H1 (cell line): ENCODE data around the gene ATP4A. TPM values are rescaled to one million over a fixed set of nuclear protein-coding genes. Genes with fewer than 3 reads are reported as not detected.

Experiments
- CTCF ChIA-PET: fragments of 300-600 bp; sonication (Branson Sonifier 250); formaldehyde crosslinking; loops from one replicate; lab custom pipeline; 2021; ENCODE audit not compliant: partially characterized antibody; lab: Charles Lee
- POLR2A ChIA-PET: fragments of 300-600 bp; sonication (Branson Sonifier 250); formaldehyde crosslinking; loops from one replicate; lab custom pipeline; 2021; ENCODE audit warnings: inconsistent platforms; ENCODE audit not compliant: partially characterized antibody; lab: Charles Lee
- DNase-seq, 2 experiments: peaks; one replicate each; pipeline versions ENCODE4 v3.0.0 to v3.0.0-alpha.2; 2010 to 2022; ENCODE audit warnings: low spot score in 2 of 2, low read depth in 1 of 2, mixed read lengths in 1 of 2
- FAIRE-seq: peaks from 2 replicates; lab custom pipeline; 2011; peaks lifted over from hg19 to GRCh38; lab: Jason Lieb, UNC
- H2AFZ ChIP-seq: 2 replicates; pipeline ENCODE4 v1.8.1; 2012; ENCODE audit warnings: low read length, inconsistent platforms
- H2AK5ac ChIP-seq: 2 replicates; pipeline ENCODE4 v1.6.1; 2013; ENCODE audit warnings: low read depth, low read length
- H2BK120ac ChIP-seq: replicated peaks from 2 replicates; pipeline ENCODE3; 2013; ENCODE audit warnings: low read depth, low read length, inconsistent platforms
- H2BK12ac ChIP-seq: 2 replicates; pipeline ENCODE4 v1.6.1; 2013; ENCODE audit warnings: low read depth, low read length
- H2BK15ac ChIP-seq: 2 replicates; pipeline ENCODE4 v1.6.1; 2013; ENCODE audit warnings: low read length
- H2BK20ac ChIP-seq: 2 replicates; pipeline ENCODE4 v1.6.1; 2013; ENCODE audit warnings: low read length
- H2BK5ac ChIP-seq: 2 replicates; pipeline ENCODE4 v1.6.1; 2013; ENCODE audit warnings: low read depth, low read length
- H3K14ac ChIP-seq: 2 replicates; pipeline ENCODE4 v1.6.1; 2013; ENCODE audit warnings: inconsistent platforms; ENCODE audit not compliant: insufficient read length
- H3K18ac ChIP-seq: 2 replicates; pipeline ENCODE4 v1.6.1; 2013; ENCODE audit warnings: low read length; ENCODE audit errors: extremely low read depth
- H3K23ac ChIP-seq: 2 replicates; pipeline ENCODE4 v1.6.1; 2013; ENCODE audit warnings: inconsistent platforms; ENCODE audit not compliant: insufficient read length
- H3K23me2 ChIP-seq: 2 replicates; pipeline ENCODE4 v1.6.1; 2013; ENCODE audit warnings: low read depth, low read length
- H3K27ac ChIP-seq: 2 replicates; pipeline ENCODE4 v1.6.1; 2011; ENCODE audit warnings: low read depth, low read length, inconsistent platforms
- H3K27me3 ChIP-seq, 4 experiments: replicated peaks in 1 of 4; 1 replicate in 1 of 4; 2 replicates in 3 of 4; pipeline versions ENCODE4 v1.6.1 to v1.8.1; 2011 to 2013; ENCODE audit warnings: low read length in 3 of 4, mild to moderate bottlenecking in 3 of 4, inconsistent platforms in 2 of 4, mixed read lengths in 2 of 4, moderate library complexity in 1 of 4; ENCODE audit not compliant: control insufficient read depth in 3 of 4, insufficient read depth in 3 of 4; ENCODE audit errors: extremely low read depth in 1 of 4
- H3K36me3 ChIP-seq, 4 experiments: 2 replicates each; pipeline versions ENCODE4 v1.6.1 to v1.8.1; 2011 to 2013; ENCODE audit warnings: mild to moderate bottlenecking in 4 of 4, low read length in 3 of 4, moderate library complexity in 2 of 4, control low read depth in 1 of 4, inconsistent platforms in 1 of 4; ENCODE audit not compliant: insufficient read depth in 4 of 4, control insufficient read depth in 2 of 4
- H3K4ac ChIP-seq: replicated peaks from 2 replicates; pipeline ENCODE3; 2013; ENCODE audit warnings: low read length, low read depth, mixed read lengths, inconsistent platforms; ENCODE audit not compliant: insufficient read length
- H3K4me1 ChIP-seq, 4 experiments: replicated peaks in 1 of 4; 1 replicate in 1 of 4; 2 replicates in 3 of 4; pipeline versions ENCODE4 v1.6.1 to v1.8.1; 2011 to 2013; ENCODE audit warnings: low read length in 3 of 4, inconsistent platforms in 2 of 4, mixed read lengths in 1 of 4; ENCODE audit not compliant: insufficient read depth in 4 of 4, control insufficient read depth in 3 of 4
- H3K4me2 ChIP-seq, 2 experiments: 2 replicates each; pipeline versions ENCODE4 v1.6.1 to v1.8.1; 2011 to 2013; ENCODE audit warnings: low read depth in 2 of 2, low read length in 2 of 2, control low read depth in 1 of 2, inconsistent platforms in 1 of 2, mild to moderate bottlenecking in 1 of 2; ENCODE audit not compliant: insufficient read depth in 1 of 2
- H3K4me3 ChIP-seq, 4 experiments: fragments of 200-600, 300-600 bp in 1 of 4; sonication (generic), shearing (Covaris generic), sonication (Bioruptor Twin) in 1 of 4; 2 replicates each; pipeline versions ENCODE4 v1.5.1 to v1.8.1; 2011 to 2016; ENCODE audit warnings: low read length in 4 of 4, low read depth in 3 of 4, control low read depth in 2 of 4, inconsistent platforms in 2 of 4, mild to moderate bottlenecking in 2 of 4, mixed read lengths in 1 of 4, moderate library complexity in 1 of 4; ENCODE audit not compliant: insufficient read depth in 2 of 4; ENCODE audit errors: extremely low read depth in 1 of 4
- H3K56ac ChIP-seq: replicated peaks from 2 replicates; pipeline ENCODE3; 2013; ENCODE audit warnings: low read depth, mild to moderate bottlenecking, mixed read lengths, low read length, inconsistent platforms; ENCODE audit not compliant: insufficient read length
- H3K79me1 ChIP-seq: 2 replicates; pipeline ENCODE4 v1.6.1; 2013; ENCODE audit warnings: low read depth, low read length, control low read depth
- H3K79me2 ChIP-seq, 2 experiments: 2 replicates each; pipeline versions ENCODE4 v1.6.1 to v1.8.1; 2012 to 2013; ENCODE audit warnings: low read length in 2 of 2, mild to moderate bottlenecking in 2 of 2, inconsistent platforms in 1 of 2; ENCODE audit not compliant: insufficient read depth in 2 of 2, control insufficient read depth in 1 of 2
- H3K9ac ChIP-seq, 4 experiments: replicated peaks in 1 of 4; 1 replicate in 1 of 4; 2 replicates in 3 of 4; pipeline versions ENCODE4 v1.6.1 to v1.8.1; 2011 to 2013; ENCODE audit warnings: low read depth in 3 of 4, low read length in 3 of 4, control low read depth in 2 of 4, mild to moderate bottlenecking in 2 of 4, moderate library complexity in 2 of 4, inconsistent platforms in 1 of 4; ENCODE audit errors: extremely low read depth in 1 of 4
- H3K9me3 ChIP-seq, 2 experiments: 2 replicates each; pipeline versions ENCODE4 v1.6.1 to v1.8.1; 2012 to 2013; ENCODE audit warnings: mild to moderate bottlenecking in 2 of 2, moderate library complexity in 2 of 2, control low read depth in 1 of 2, inconsistent platforms in 1 of 2, low read depth in 1 of 2, low read length in 1 of 2, mixed read lengths in 1 of 2; ENCODE audit not compliant: insufficient read depth in 2 of 2
- H4K20me1 ChIP-seq, 2 experiments: replicated peaks in 1 of 2; 2 replicates each; pipeline versions ENCODE3 to v1.8.1; 2011 to 2013; ENCODE audit warnings: inconsistent platforms in 2 of 2, low read length in 2 of 2, mild to moderate bottlenecking in 1 of 2; ENCODE audit not compliant: insufficient read depth in 2 of 2, control insufficient read depth in 1 of 2
- H4K5ac ChIP-seq: 2 replicates; pipeline ENCODE4 v1.6.1; 2013; ENCODE audit warnings: low read length, low read depth, mixed read lengths, inconsistent platforms; ENCODE audit not compliant: insufficient read length
- H4K8ac ChIP-seq: 2 replicates; pipeline ENCODE4 v1.8.0; 2013; ENCODE audit warnings: mild to moderate bottlenecking, moderate library complexity, low read length, inconsistent platforms; ENCODE audit not compliant: insufficient read depth; ENCODE audit errors: extremely low read depth
- H4K91ac ChIP-seq: replicated peaks from 2 replicates; pipeline ENCODE3; 2013; ENCODE audit warnings: low read length, mixed read lengths, inconsistent platforms; ENCODE audit not compliant: insufficient read length
- CHD2 ChIP-seq: IDR thresholded peaks from 2 replicates; pipeline ENCODE4 v1.6.1; 2012; ENCODE audit warnings: low read length, improper control_type of control experiment
- E2F6 ChIP-seq: IDR thresholded peaks from 2 replicates; pipeline ENCODE4 v1.6.1; 2012; ENCODE audit warnings: inconsistent platforms
- HDAC2 ChIP-seq, 2 experiments: fragments of 300-600 bp in 1 of 2; sonication (generic) in 1 of 2; IDR thresholded peaks; 2 replicates each; pipeline ENCODE4 v1.6.1; 2011 to 2012; ENCODE audit warnings: low read depth in 2 of 2, low read length in 2 of 2, mild to moderate bottlenecking in 2 of 2, moderate library complexity in 2 of 2, borderline replicate concordance in 1 of 2, inconsistent platforms in 1 of 2
- JUN ChIP-seq: IDR thresholded peaks from 2 replicates; pipeline ENCODE4 v1.6.1; 2011; ENCODE audit warnings: low read depth, mild to moderate bottlenecking, improper control_type of control experiment, low read length
- KDM4A ChIP-seq: IDR thresholded peaks from one replicate; pipeline ENCODE4 v1.7.1; 2012; ENCODE audit warnings: low read depth, mild to moderate bottlenecking, moderate library complexity, low read length, inconsistent platforms; ENCODE audit not compliant: severe bottlenecking
- RXRA ChIP-seq: IDR thresholded peaks from 2 replicates; pipeline ENCODE4 v1.6.1; 2011; ENCODE audit warnings: low read depth, mild to moderate bottlenecking, low read length, moderate library complexity; ENCODE audit not compliant: insufficient read depth
- TAF7 ChIP-seq: optimal IDR thresholded peaks from 2 replicates; pipeline ENCODE3; 2011; ENCODE audit warnings: low read depth, mild to moderate bottlenecking, inconsistent platforms, low read length, moderate library complexity, borderline replicate concordance
- WGBS, 2 experiments: shearing (Covaris generic) in 1 of 2; methylation state at CpG; one replicate each; pipeline versions ENCODE4 v1.1.6 to v1.1.7; 2013 to 2015; ENCODE audit warnings: low lambda C conversion rate in 2 of 2, mixed read lengths in 2 of 2, inconsistent platforms in 1 of 2, low coverage in 1 of 2, missing lambda C conversion rate in 1 of 2; ENCODE audit not compliant: insufficient replicate concordance in 2 of 2, insufficient coverage in 1 of 2, insufficient read length in 1 of 2; ENCODE audit errors: extremely low coverage in 1 of 2, missing lambda C conversion rate in 1 of 2; 5-methylcytosine and 5-hydroxymethylcytosine counted together
- polyA plus RNA-seq, 7 experiments: library from polyadenylated mRNA; depleted of rRNA in 3 of 7; stranded (reverse) in 5 of 7; unstranded in 2 of 7; fragments of >200 nt in 5 of 7; fragments of 200-250 nt in 2 of 7; gene quantifications; 1 replicate in 5 of 7; 2 replicates in 1 of 7; 4 replicates in 1 of 7; pipeline versions ENCODE4 v1.2.1 to v1.2.3, GENCODE V29; 2011 to 2013; ENCODE audit warnings: missing spikeins in 2 of 7, mixed read lengths in 2 of 7
- total RNA-seq: library from RNA; stranded (reverse); fragmentation: NEBNext Ultra II Directional; extraction: Animal tissue kit (Norgen Biotek cat#: 25700); gene quantifications from 2 replicates; pipeline ENCODE4 v1.2.1, GENCODE V29; 2021

ATP4A gene
- total and polyA plus RNA-seq, 2 of the 8 experiments (the other 6 are each of a cell fraction or from before 2014, with no cell fraction given): 0.50 to 1.2 TPM

DNA sequence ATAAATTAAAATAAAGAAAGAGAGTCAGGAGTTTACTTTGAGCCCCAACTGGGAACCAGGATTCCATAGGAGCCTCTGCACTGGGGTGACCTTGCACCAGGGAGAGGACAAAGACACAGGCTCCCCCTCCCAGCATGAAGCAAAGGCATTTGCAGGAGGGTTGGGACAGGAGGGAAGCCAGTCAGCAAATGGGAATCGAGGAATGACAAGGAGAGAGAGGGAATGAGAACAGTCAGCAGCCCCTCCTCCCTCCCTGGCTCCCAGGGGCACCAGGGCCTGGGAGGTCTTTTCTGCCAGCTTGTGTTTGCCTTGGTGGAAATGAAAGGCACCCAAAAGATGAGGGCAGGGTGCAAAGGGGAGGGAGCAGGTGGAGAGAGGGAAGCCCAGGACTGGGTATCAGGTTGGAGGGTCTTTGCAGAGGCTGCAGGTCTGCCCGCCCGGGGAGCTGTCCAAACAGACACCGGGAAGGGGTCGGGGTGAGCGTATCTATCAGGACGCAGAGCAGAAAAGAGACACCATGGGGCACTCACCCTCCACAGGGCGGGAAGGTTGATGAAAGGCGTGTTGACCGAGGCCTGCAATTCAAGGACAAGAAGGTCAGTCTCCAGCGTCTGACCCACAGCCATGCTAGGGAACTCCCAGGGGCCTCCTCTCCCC, 39.1 kb downstream of the ATP4A start:
- peak overlapping the region; percentile 16 for H4K91ac ChIP-seq
- H3K9ac ChIP-seq: no peak overlapping the region
- peaks cover 3% of the 10 kb centered on the region; the same call in 1 of the 2 replicates for H3K23me2 ChIP-seq
- FAIRE-seq (no peak), DNase-seq (no peak)
- 0 out of 2 replicates have a peak overlapping the region, but pooled peaks have one; percentile 29 for H2BK20ac ChIP-seq
- no peak overlapping the region for H2AK5ac ChIP-seq
- peak overlapping the region; percentile 77; the same call in 1 of the 2 replicates for H2AFZ ChIP-seq
- H2BK5ac ChIP-seq: peak overlapping the region; percentile 1; the same call in 1 of the 2 replicates
- H3K56ac ChIP-seq: no peak overlapping the region
- POLR2A ChIA-PET: interaction anchor here (0.8 to 4.6 kb wide), 5 partner anchors 11 to 171 kb away, joined by 3 to 34 read pairs (median 3); no protein-coding TSS in a partner anchor
- H2BK120ac ChIP-seq: no peak overlapping the region
- CTCF ChIA-PET: interaction anchor here (0.6 to 2.3 kb wide), 5 partner anchors 10 to 870 kb away, joined by 3 to 11 read pairs (median 4); no protein-coding TSS in a partner anchor
- no peaks in the 10 kb centered on the region for H3K36me3 ChIP-seq
- TF ChIP-seq JUN (no peak), RXRA (no peak), HDAC2 (IDR thresholded peaks at IDR 0.05; ENCODE audit: borderline replicate concordance in 1 of 2, low read depth in 2 of 2, low read length in 2 of 2) (0 out of 4 replicates have a peak, but pooled peaks of 1 of the 2 experiments have one; percentile 17), E2F6 (peak; percentile 49; the same call in 1 of the 2 replicates), CHD2 (no peak), KDM4A (peak; percentile 30), TAF7 (no peak)
- H3K27me3 ChIP-seq: peaks cover 0 to 3% (median 0%) of the 10 kb centered on the region in 4 experiments; a peak in 2 of 7 replicates
- H3K23ac ChIP-seq: no peak overlapping the region
- no peaks in the 10 kb centered on the region for H4K20me1 ChIP-seq
- H3K4ac ChIP-seq: no peak overlapping the region
- no peak overlapping the region; the same call in 1 of the 2 replicates for H4K8ac ChIP-seq
- H3K18ac ChIP-seq: peak overlapping the region; percentile 42; the same call in 1 of the 2 replicates
- peak overlapping the region; percentile 2; the same call in 1 of the 2 replicates for H2BK12ac ChIP-seq
- peak overlapping the region; percentile 21 for H4K5ac ChIP-seq
- no peak overlapping the region for H3K14ac ChIP-seq
- H3K4me2 ChIP-seq: peak overlapping the region; percentile 48 to 56
- H3K4me3 ChIP-seq: peak overlapping the region in 1 of 4 experiments; percentile 17; a peak in 3 of 8 replicates
- peak overlapping the region; percentile 31; the same call in 1 of the 2 replicates for H2BK15ac ChIP-seq
- WGBS, 2 experiments: 30% methylated on average over 10 of the region's 11 CpGs; no CpG with 5 or more reads in 1 of the 2 experiments
- H3K4me1 ChIP-seq: peaks cover 7 to 22% (median 14%) of the 10 kb centered on the region in 4 experiments
- H3K79me2 ChIP-seq: no peaks in the 10 kb centered on the region
- no peaks in the 10 kb centered on the region for H3K9me3 ChIP-seq
- H3K79me1 ChIP-seq: no peaks in the 10 kb centered on the region
- no peak overlapping the region for H3K27ac ChIP-seq
